ENCODE data around the gene SGIP1.

Gene SGIP1

GRCh38 chr1:66520655-66521054, 13.3 kb upstream of the SGIP1 start:
- TF ChIP-seq CTCF (IDR thresholded peaks at IDR 0.05; ENCODE audit: low read depth, low read length, missing control alignments): no peak
- H3K4me3 ChIP-seq (ENCODE audit: low read depth, low read length): no peak overlapping the region

GRCh38 chr1:66521721-66522365, 12.1 kb upstream of the SGIP1 start:
- no peak for DNase-seq (ENCODE audit: low read depth)
- H3K4me3 ChIP-seq (ENCODE audit: low read depth, low read length): no peak overlapping the region
- TF ChIP-seq CTCF (IDR thresholded peaks at IDR 0.05; ENCODE audit: low read depth, low read length, missing control alignments): no peak

More at GRCh38 chr1:66520655-66521054, 13.3 kb upstream of the SGIP1 start:
- DNase-seq (ENCODE audit: low read depth): no peak

GRCh38 chr1:66523562-66523961, 10.4 kb upstream of the SGIP1 start:
- DNase-seq (ENCODE audit: low read depth): no peak
- H3K4me3 ChIP-seq (ENCODE audit: low read depth, low read length): no peak overlapping the region
- TF ChIP-seq CTCF (IDR thresholded peaks at IDR 0.05; ENCODE audit: low read depth, low read length, missing control alignments): no peak

GRCh38 chr1:66525086-66525485, 8.9 kb upstream of the SGIP1 start:
- no peak overlapping the region for H3K4me3 ChIP-seq (ENCODE audit: low read depth, low read length)
- no peak for TF ChIP-seq CTCF (IDR thresholded peaks at IDR 0.05; ENCODE audit: low read depth, low read length, missing control alignments)
- no peak for DNase-seq (ENCODE audit: low read depth)

- no peak overlapping the region for H3K4me3 ChIP-seq (ENCODE audit: low read depth, low read length)
- no peak for DNase-seq (ENCODE audit: low read depth)
- TF ChIP-seq CTCF (IDR thresholded peaks at IDR 0.05; ENCODE audit: low read depth, low read length, missing control alignments): no peak
These were observed 7.9 kb upstream of the SGIP1 start for GRCh38 chr1:66526036-66526435.

- no peak for DNase-seq (ENCODE audit: low read depth)
- TF ChIP-seq CTCF (IDR thresholded peaks at IDR 0.05; ENCODE audit: low read depth, low read length, missing control alignments): no peak
- H3K4me3 ChIP-seq (ENCODE audit: low read depth, low read length): no peak overlapping the region
These were observed 7.0 kb upstream of the SGIP1 start for GRCh38 chr1:66526991-66527390.

GRCh38 chr1:66527686-66528085, 6.3 kb upstream of the SGIP1 start:
- no peak overlapping the region for H3K4me3 ChIP-seq (ENCODE audit: low read depth, low read length)
- DNase-seq (ENCODE audit: low read depth): no peak
- TF ChIP-seq CTCF (IDR thresholded peaks at IDR 0.05; ENCODE audit: low read depth, low read length, missing control alignments): no peak
